Ascending aorta (tissue), 2 donors: ENCODE measurements around the gene ADD1. TPM values are rescaled to one million over a fixed set of nuclear protein-coding genes. Genes with fewer than 3 reads are reported as not detected.
A peak's percentile ranks its signal among the peaks of the same experiment; 100 is the strongest.

Source experiments
- DNase-seq, 2 donors: peaks; one replicate each; pipeline ENCODE4 v3.0.0-alpha.2; 2019; ENCODE audit warnings: low spot score in 2 of 2
- H3K27ac ChIP-seq, 2 donors: fragments of 200-600 bp; sonication (generic); one replicate each; pipeline ENCODE4 v1.5.1; 2016 to 2017; ENCODE audit warnings: mild to moderate bottlenecking in 1 of 2
- H3K27me3 ChIP-seq: fragments of 200-600 bp; sonication (generic); one replicate; pipeline ENCODE4 v1.5.1; 2017
- H3K36me3 ChIP-seq, 2 donors: fragments of 200-600 bp; sonication (generic); one replicate each; pipeline ENCODE4 v1.5.1; 2016
- H3K4me1 ChIP-seq, 2 donors: fragments of 200-600 bp; sonication (generic); one replicate each; pipeline ENCODE4 v1.5.1; 2016 to 2017; ENCODE audit warnings: mild to moderate bottlenecking in 1 of 2
- H3K4me3 ChIP-seq, 2 donors: fragments of 200-600 bp; sonication (generic); one replicate each; pipeline ENCODE4 v1.5.1; 2016 to 2017; ENCODE audit warnings: mild to moderate bottlenecking in 1 of 2
- H3K9me3 ChIP-seq, 2 donors: fragments of 200-600 bp; sonication (generic); one replicate each; pipeline ENCODE4 v1.5.1; 2016
- intact Hi-C: fragments of 100-400 bp; cut with DNase I; formaldehyde crosslinking; loops from one replicate; pipeline ENCODE4 v1.15.1; 2023
- total RNA-seq: library from RNA; depleted of rRNA; stranded (reverse); fragments of >200 nt; gene quantifications from one replicate; pipeline ENCODE4 v1.1.0, GENCODE V29; 2016
- TF ChIP-seq, protein P1 (sequence below), 3 experiments: fragments of 200-600 bp in 2 of 3; fragments of 450-650 bp in 1 of 3; sonication (generic) in 2 of 3; IDR thresholded peaks; one replicate each; pipeline ENCODE4 v1.5.1; 2016 to 2019; ENCODE audit warnings: antibody characterized with exemption in 3 of 3, mild to moderate bottlenecking in 1 of 3, moderate library complexity in 1 of 3

The ADD1 gene
- total RNA-seq, 1 donor from 2014 or later = 261 TPM

DNA sequence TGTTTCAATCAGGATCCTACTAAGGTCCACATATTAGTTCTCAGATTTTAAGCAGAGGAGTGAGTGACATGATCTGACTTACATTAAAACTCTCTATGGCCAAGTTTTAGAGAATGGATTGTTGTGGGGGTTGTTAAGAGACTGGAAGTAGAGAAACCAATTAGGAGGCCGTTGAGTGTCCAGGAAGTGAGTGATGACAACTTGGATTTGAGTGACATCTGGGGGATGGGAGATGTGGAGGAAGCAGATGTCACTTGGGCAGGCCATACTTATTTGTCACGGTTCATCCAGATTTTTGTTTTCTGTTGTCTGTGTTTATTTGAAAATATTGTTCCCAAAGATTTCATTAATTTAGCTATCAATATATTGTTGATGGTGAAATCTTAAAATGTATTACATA is 28.3 kb downstream of the ADD1 start:
- Histone ChIP-seq H3K4me1 (peaks cover 17 to 32% of the 10 kb centered on the region in 2 donors), H3K9me3 (no peaks in the 10 kb centered on the region), H3K27ac (no peak overlapping the region), H3K36me3 (peaks cover 12% of the 10 kb centered on the region in 2 donors), H3K4me3 (no peak overlapping the region), H3K27me3 (no peaks in the 10 kb centered on the region)
- TF ChIP-seq, protein P1, sequence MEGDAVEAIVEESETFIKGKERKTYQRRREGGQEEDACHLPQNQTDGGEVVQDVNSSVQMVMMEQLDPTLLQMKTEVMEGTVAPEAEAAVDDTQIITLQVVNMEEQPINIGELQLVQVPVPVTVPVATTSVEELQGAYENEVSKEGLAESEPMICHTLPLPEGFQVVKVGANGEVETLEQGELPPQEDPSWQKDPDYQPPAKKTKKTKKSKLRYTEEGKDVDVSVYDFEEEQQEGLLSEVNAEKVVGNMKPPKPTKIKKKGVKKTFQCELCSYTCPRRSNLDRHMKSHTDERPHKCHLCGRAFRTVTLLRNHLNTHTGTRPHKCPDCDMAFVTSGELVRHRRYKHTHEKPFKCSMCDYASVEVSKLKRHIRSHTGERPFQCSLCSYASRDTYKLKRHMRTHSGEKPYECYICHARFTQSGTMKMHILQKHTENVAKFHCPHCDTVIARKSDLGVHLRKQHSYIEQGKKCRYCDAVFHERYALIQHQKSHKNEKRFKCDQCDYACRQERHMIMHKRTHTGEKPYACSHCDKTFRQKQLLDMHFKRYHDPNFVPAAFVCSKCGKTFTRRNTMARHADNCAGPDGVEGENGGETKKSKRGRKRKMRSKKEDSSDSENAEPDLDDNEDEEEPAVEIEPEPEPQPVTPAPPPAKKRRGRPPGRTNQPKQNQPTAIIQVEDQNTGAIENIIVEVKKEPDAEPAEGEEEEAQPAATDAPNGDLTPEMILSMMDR (IDR thresholded peaks at IDR 0.05) = no peak
- intact Hi-C loops = no loop called here
- DNase-seq = no peak

DNA sequence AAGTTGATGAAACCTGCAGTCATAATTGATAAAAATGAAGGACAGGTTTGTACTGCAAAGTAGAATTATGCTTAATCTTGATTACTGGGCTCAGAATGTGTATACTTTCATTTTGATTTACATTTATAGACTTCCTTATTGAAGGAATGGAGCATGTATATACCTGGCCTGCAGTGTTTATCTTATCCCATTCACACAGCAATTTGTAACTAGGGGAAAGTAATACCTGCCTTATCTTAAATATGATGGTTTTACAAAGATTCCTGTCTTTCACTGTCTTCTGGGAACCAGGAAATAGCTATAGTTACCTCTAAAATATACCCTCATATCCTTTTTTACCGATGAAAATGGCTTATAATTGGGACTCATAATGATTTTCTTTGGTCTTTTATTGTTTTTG is 29.7 kb downstream of the ADD1 start:
- no peaks in the 10 kb centered on the region for H3K9me3 ChIP-seq
- peaks cover 6 to 19% of the 10 kb centered on the region in 2 donors for H3K4me1 ChIP-seq
- H3K27me3 ChIP-seq = no peaks in the 10 kb centered on the region
- no peak overlapping the region for H3K4me3 ChIP-seq
- intact Hi-C loops = no loop called here
- peaks cover 13 to 26% of the 10 kb centered on the region in 2 donors for H3K36me3 ChIP-seq
- no peak for DNase-seq
- TF ChIP-seq, protein P1 (IDR thresholded peaks at IDR 0.05) = no peak
- no peak overlapping the region for H3K27ac ChIP-seq

DNA sequence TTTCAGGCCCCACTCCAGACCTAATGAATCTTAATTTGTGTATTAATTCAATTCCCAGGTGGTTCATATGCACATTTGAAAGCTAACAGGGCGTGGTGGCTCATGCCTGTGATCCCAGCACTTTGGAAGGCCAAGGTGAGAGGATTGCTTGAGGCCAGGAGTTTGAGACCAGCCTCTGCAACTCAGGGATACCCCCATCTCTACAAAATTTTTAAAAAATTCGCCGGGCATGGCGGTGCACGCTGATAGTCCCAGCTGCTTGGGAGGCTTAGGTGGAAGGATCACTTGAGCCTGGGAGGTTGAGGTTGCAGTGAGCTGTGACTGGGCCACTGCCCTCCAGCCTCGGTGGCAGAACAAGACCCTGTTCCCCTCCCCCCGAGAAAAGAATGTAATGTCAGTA is 31.2 kb downstream of the ADD1 start:
- TF ChIP-seq, protein P1 (IDR thresholded peaks at IDR 0.05) = no peak
- no peak for DNase-seq
- intact Hi-C loops = no loop called here
- Histone ChIP-seq H3K4me3 (no peak overlapping the region), H3K27me3 (no peaks in the 10 kb centered on the region), H3K9me3 (no peaks in the 10 kb centered on the region), H3K27ac (no peak overlapping the region), H3K36me3 (peaks cover 18 to 36% of the 10 kb centered on the region in 2 donors), H3K4me1 (peaks cover 0 to 5% of the 10 kb centered on the region in 2 donors)

DNA sequence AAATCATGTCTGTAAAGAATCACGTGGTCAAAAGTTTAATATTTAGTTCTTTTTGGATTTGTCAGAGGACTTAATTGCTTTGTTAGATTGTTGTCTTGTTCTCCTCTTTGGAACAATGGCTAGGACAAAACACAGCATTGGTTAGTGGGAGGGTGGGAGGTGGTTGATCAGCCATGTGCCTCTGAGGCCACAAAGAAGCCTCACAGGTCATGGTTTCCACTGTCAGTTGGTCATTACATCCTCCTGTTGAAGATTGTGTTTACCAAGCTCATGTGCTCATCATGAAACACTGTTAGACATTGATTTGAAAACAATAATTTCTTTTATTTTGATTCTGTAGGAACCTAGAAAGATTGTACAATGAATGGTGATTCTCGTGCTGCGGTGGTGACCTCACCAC is 31.9 kb downstream of the ADD1 start:
- DNase-seq = no peak
- H3K9me3 ChIP-seq = no peaks in the 10 kb centered on the region
- H3K27ac ChIP-seq = no peak overlapping the region
- TF ChIP-seq, protein P1 (IDR thresholded peaks at IDR 0.05) = no peak
- peaks cover 0 to 4% of the 10 kb centered on the region in 2 donors for H3K4me1 ChIP-seq
- H3K27me3 ChIP-seq = no peaks in the 10 kb centered on the region
- H3K4me3 ChIP-seq = no peak overlapping the region
- intact Hi-C loops = no loop called here
- peaks cover 22 to 40% of the 10 kb centered on the region in 2 donors for H3K36me3 ChIP-seq

DNA sequence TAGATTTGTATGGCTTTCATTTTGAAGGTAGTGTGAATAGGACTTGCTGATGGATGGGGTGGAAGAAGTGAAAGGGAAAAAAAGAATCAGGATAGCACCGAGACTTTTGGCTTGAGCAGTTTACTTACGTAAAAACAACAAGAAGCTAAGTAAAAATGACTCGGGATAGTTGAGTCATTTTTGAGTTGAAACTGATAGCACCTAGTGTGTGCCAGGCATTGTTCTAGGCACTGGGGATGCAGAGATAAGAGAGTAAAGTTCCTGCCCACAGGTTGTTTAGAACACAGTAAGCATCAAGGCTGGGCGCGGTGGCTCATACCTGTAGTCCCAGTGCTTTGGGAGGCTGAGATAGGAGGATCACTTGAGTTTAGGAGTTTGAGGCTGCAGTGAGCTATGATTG is 34.7 kb downstream of the ADD1 start:
- Histone ChIP-seq H3K27me3 (no peaks in the 10 kb centered on the region), H3K9me3 (no peaks in the 10 kb centered on the region), H3K36me3 (peaks cover 34 to 51% of the 10 kb centered on the region in 2 donors), H3K4me1 (peaks cover 0 to 6% of the 10 kb centered on the region in 2 donors), H3K4me3 (no peak overlapping the region), H3K27ac (peak overlapping the region in 1 of 2 donors; percentile 6)
- no peak for DNase-seq
- TF ChIP-seq, protein P1 (IDR thresholded peaks at IDR 0.05) = no peak
- intact Hi-C loops = no loop called here

DNA sequence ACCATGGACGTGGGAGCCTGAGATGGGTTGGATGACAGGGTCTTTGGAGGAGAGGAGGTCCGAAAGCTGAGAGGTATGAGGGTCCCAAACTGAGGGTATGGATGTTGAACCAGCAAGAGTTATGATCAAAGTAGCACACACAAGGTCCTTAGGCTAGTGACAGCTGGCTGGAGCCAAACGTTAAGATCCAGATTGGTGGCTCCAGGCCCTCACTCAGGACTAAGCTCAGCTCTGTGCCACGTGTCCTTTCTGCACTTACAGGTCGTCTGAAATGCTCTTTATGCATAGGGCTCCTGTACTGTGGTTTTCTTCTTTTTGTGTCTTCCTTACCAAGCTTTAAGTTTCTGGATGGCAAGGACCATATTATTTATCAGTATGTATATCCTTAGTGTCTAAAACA is 35.4 kb downstream of the ADD1 start:
- H3K4me1 ChIP-seq = peaks cover 0 to 6% of the 10 kb centered on the region in 2 donors
- DNase-seq = no peak
- TF ChIP-seq, protein P1 (IDR thresholded peaks at IDR 0.05) = no peak
- no peak overlapping the region for H3K4me3 ChIP-seq
- no peaks in the 10 kb centered on the region for H3K27me3 ChIP-seq
- intact Hi-C loops = no loop called here
- H3K36me3 ChIP-seq = peaks cover 40 to 51% of the 10 kb centered on the region in 2 donors
- no peaks in the 10 kb centered on the region for H3K9me3 ChIP-seq
- H3K27ac ChIP-seq = no peak overlapping the region
